HG03521 (cell line): ENCODE results near the gene RPF1.

Experiments
- ATAC-seq: cut with Tn5 transposase; IDR thresholded peaks from one replicate; pipeline ENCODE4 v1.9.1; 2021; ENCODE audit warnings: mild to moderate bottlenecking, moderate library complexity; ENCODE audit not compliant: unreplicated experiment

RPF1 gene

DNA sequence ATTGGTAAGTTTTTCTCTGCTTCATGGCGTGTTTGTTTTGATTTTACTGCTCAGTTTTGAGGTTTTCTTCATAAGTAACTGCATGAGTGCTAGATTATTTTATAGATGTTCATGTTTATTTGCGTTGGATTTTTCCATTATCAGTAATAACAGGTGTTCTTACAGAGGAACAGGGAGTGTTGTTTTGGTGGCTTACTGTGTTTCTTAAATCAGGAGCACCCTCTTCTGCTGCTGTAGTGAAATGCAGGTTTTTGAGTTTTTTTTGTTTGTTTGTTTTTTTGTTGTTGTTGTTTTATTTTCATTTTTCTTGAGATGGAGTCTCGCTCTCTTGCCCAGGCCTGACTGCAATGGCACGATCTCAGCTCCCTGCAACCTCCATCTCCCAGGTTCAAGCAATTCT lies 62.6 kb downstream of the RPF1 start:
- ATAC-seq, result no peak
